SKM-1 treated with dmso at 0.1 percent for 144 hours (cell line): ENCODE data around the gene ADAM10.

Source experiments
- DNase-seq: peaks from one replicate; lab custom pipeline; 2025; ENCODE audit not compliant: unreplicated experiment; lab: John Stamatoyannopoulos, UW

Gene ADAM10

GRCh38 chr15:58684036-58684710, 65.3 kb downstream of the ADAM10 start:
- no peak for DNase-seq

GRCh38 chr15:58682234-58682633, 67.3 kb downstream of the ADAM10 start:
- no peak for DNase-seq

- no peak for DNase-seq
Observed at GRCh38 chr15:58678683-58679082, 70.8 kb downstream of the ADAM10 start.

GRCh38 chr15:58677426-58677825, 72.1 kb downstream of the ADAM10 start:
- no peak for DNase-seq

- DNase-seq, result no peak
Observed at GRCh38 chr15:58676766-58677165, 72.7 kb downstream of the ADAM10 start.

- DNase-seq, result no peak
Observed at GRCh38 chr15:58671186-58671585, 78.3 kb downstream of the ADAM10 start.

GRCh38 chr15:58669108-58669507, 80.4 kb downstream of the ADAM10 start:
- no peak for DNase-seq

- no peak for DNase-seq
Observed at GRCh38 chr15:58666957-58667356, 82.5 kb downstream of the ADAM10 start.

- no peak for DNase-seq
Observed at GRCh38 chr15:58665672-58666071, 83.8 kb downstream of the ADAM10 start.

GRCh38 chr15:58650102-58650501, 99.4 kb downstream of the ADAM10 start:
- no peak for DNase-seq

- DNase-seq, result no peak
Observed at GRCh38 chr15:58649175-58649574, 100.3 kb downstream of the ADAM10 start.

GRCh38 chr15:58643996-58644395, 105.5 kb downstream of the ADAM10 start:
- DNase-seq, result no peak

- DNase-seq, result no peak
Observed at GRCh38 chr15:58641660-58642059, 107.8 kb downstream of the ADAM10 start.

- DNase-seq, result no peak
Observed at GRCh38 chr15:58639992-58640391, 109.5 kb downstream of the ADAM10 start.

- DNase-seq, result no peak
Observed at GRCh38 chr15:58639002-58639756, 110.3 kb downstream of the ADAM10 start.

GRCh38 chr15:58632789-58633188, 116.7 kb downstream of the ADAM10 start:
- no peak for DNase-seq

GRCh38 chr15:58631319-58631718, 118.2 kb downstream of the ADAM10 start:
- no peak for DNase-seq

- no peak for DNase-seq
Observed at GRCh38 chr15:58629625-58630024, 119.9 kb downstream of the ADAM10 start.

- DNase-seq, result no peak
Observed at GRCh38 chr15:58628206-58628947, 121.1 kb downstream of the ADAM10 start.

GRCh38 chr15:58627701-58628100, 121.8 kb downstream of the ADAM10 start:
- DNase-seq, result no peak

- DNase-seq, result no peak
Observed at GRCh38 chr15:58627046-58627445, 122.5 kb downstream of the ADAM10 start.

GRCh38 chr15:58626378-58626777, 123.1 kb downstream of the ADAM10 start:
- no peak for DNase-seq
